ENCODE measurements around the gene DENND1A.

Gene DENND1A

GRCh38 chr9:123450098-123450770, 479.7 kb downstream of the DENND1A start:
- H3K9ac ChIP-seq (ENCODE audit: low read depth, low read length, poor library complexity, severe bottlenecking), result no peak overlapping the region
- H3K27me3 ChIP-seq (ENCODE audit: insufficient read depth, low read length, poor library complexity, severe bottlenecking), result no peaks in the 10 kb centered on the region
- no peak overlapping the region for H3K4me2 ChIP-seq (ENCODE audit: low read depth, low read length, poor library complexity, severe bottlenecking)
- no peak for TF ChIP-seq CTCF (conservative IDR thresholded peaks at IDR 0.05; ENCODE audit: low read length)
- TF ChIP-seq EZH2phosphoT487 (IDR thresholded peaks at IDR 0.05; ENCODE audit: borderline replicate concordance), result no peak
- no peaks in the 10 kb centered on the region for H3K9me3 ChIP-seq (ENCODE audit: insufficient read depth, low read depth, low read length)
- H3K4me1 ChIP-seq (ENCODE audit: insufficient read depth, low read length, poor library complexity, severe bottlenecking), result no peaks in the 10 kb centered on the region
- H2AFZ ChIP-seq (ENCODE audit: low read length), result no peak overlapping the region
- H3K4me3 ChIP-seq (ENCODE audit: low read length, poor library complexity, severe bottlenecking), result no peak overlapping the region
- no peaks in the 10 kb centered on the region for H4K20me1 ChIP-seq (ENCODE audit: insufficient read depth, low read length, poor library complexity, severe bottlenecking)
- H3F3A ChIP-seq (ENCODE audit: low read depth), result no peaks in the 10 kb centered on the region
- no peaks in the 10 kb centered on the region for H3K79me2 ChIP-seq (ENCODE audit: insufficient read depth, low read length)
- H3K9me2 ChIP-seq (replicated peaks; ENCODE audit: low read depth, low read length), result no peaks in the 10 kb centered on the region
- H3K36me3 ChIP-seq (ENCODE audit: insufficient read depth, low read length), result no peaks in the 10 kb centered on the region

GRCh38 chr9:123447934-123448646, 481.8 kb downstream of the DENND1A start:
- no peak overlapping the region for H2AFZ ChIP-seq (ENCODE audit: low read length)
- H3F3A ChIP-seq (ENCODE audit: low read depth), result no peaks in the 10 kb centered on the region
- H3K9me3 ChIP-seq (ENCODE audit: insufficient read depth, low read depth, low read length), result no peaks in the 10 kb centered on the region
- H3K9ac ChIP-seq (ENCODE audit: low read depth, low read length, poor library complexity, severe bottlenecking), result no peak overlapping the region
- H3K4me1 ChIP-seq (ENCODE audit: insufficient read depth, low read length, poor library complexity, severe bottlenecking), result no peaks in the 10 kb centered on the region
- TF ChIP-seq CTCF (conservative IDR thresholded peaks at IDR 0.05; ENCODE audit: low read length) (no peak), EZH2phosphoT487 (IDR thresholded peaks at IDR 0.05; ENCODE audit: borderline replicate concordance) (no peak)
- no peaks in the 10 kb centered on the region for H3K9me2 ChIP-seq (replicated peaks; ENCODE audit: low read depth, low read length)
- no peak overlapping the region for H3K4me2 ChIP-seq (ENCODE audit: low read depth, low read length, poor library complexity, severe bottlenecking)
- H3K79me2 ChIP-seq (ENCODE audit: insufficient read depth, low read length), result no peaks in the 10 kb centered on the region
- no peaks in the 10 kb centered on the region for H3K27me3 ChIP-seq (ENCODE audit: insufficient read depth, low read length, poor library complexity, severe bottlenecking)
- no peak overlapping the region for H3K4me3 ChIP-seq (ENCODE audit: low read length, poor library complexity, severe bottlenecking)
- no peaks in the 10 kb centered on the region for H4K20me1 ChIP-seq (ENCODE audit: insufficient read depth, low read length, poor library complexity, severe bottlenecking)
- H3K36me3 ChIP-seq (ENCODE audit: insufficient read depth, low read length), result no peaks in the 10 kb centered on the region

- Histone ChIP-seq H3K4me1 (ENCODE audit: insufficient read depth, low read length, poor library complexity, severe bottlenecking) (no peaks in the 10 kb centered on the region), H3K4me3 (ENCODE audit: low read length, poor library complexity, severe bottlenecking) (no peak overlapping the region), H3K9me3 (ENCODE audit: insufficient read depth, low read depth, low read length) (no peaks in the 10 kb centered on the region), H3K9ac (ENCODE audit: low read depth, low read length, poor library complexity, severe bottlenecking) (no peak overlapping the region), H4K20me1 (ENCODE audit: insufficient read depth, low read length, poor library complexity, severe bottlenecking) (no peaks in the 10 kb centered on the region), H3K9me2 (replicated peaks; ENCODE audit: low read depth, low read length) (no peaks in the 10 kb centered on the region), H3K27me3 (ENCODE audit: insufficient read depth, low read length, poor library complexity, severe bottlenecking) (no peaks in the 10 kb centered on the region), H2AFZ (ENCODE audit: low read length) (no peak overlapping the region), H3K4me2 (ENCODE audit: low read depth, low read length, poor library complexity, severe bottlenecking) (no peak overlapping the region), H3K79me2 (ENCODE audit: insufficient read depth, low read length) (no peaks in the 10 kb centered on the region), H3K36me3 (ENCODE audit: insufficient read depth, low read length) (no peaks in the 10 kb centered on the region), H3F3A (ENCODE audit: low read depth) (no peaks in the 10 kb centered on the region)
- TF ChIP-seq CTCF (conservative IDR thresholded peaks at IDR 0.05; ENCODE audit: low read length) (no peak), EZH2phosphoT487 (IDR thresholded peaks at IDR 0.05; ENCODE audit: borderline replicate concordance) (no peak)
Observed at GRCh38 chr9:123445981-123446610, 483.8 kb downstream of the DENND1A start.
